ENCODE data around the gene METTL22. TPM values are rescaled to one million over a fixed set of nuclear protein-coding genes. Genes with fewer than 3 reads are reported as not detected.

The METTL22 gene
- total and polyA plus RNA-seq, 8 donors = 8.8 to 186 (median 23.4) TPM

DNA sequence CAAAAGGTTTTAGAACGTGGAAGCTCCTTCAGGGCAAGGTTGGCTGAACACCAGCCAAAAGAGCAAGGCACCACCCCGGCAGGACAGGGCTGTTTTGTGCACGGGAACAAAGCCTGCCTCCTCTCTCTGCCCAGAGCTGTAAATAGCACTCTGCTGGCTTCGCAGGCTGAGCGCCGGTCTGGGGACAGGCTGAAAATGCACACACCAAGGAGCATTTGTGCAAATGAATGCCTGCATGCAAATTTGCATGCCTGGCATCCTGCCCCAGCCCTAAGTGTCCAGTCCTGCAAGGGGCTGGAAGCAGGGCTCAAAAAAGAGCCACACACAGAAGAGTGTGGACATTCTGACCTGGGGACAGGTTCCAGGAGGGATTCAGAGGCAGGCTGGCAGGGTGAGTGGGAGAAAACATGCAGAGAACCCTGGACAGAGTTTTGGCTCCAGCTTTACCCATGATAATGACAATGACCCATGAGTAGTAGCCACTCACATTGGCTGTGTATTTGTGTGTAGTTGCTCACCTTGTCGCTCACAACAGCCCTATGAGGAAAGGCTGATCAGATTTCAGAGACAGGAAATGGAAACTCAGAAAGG, 64.6 kb downstream of the METTL22 start:
- DNase-seq = peak; percentile 31 to 40
- Histone ChIP-seq H3K36me3 (peaks cover 0 to 12% (median 0%) of the 10 kb centered on the region in 4 donors), H3K9me3 (peaks cover 0 to 19% (median 12%) of the 10 kb centered on the region in 4 donors), H3K4me3 (no peak overlapping the region), H3K4me1 (peaks cover 0 to 8% (median 3%) of the 10 kb centered on the region in 4 donors), H3K27me3 (no peaks in the 10 kb centered on the region), H3K27ac (no peak overlapping the region)
- intact Hi-C loops (cut with DNase I; ENCODE audit: low total_unique reads) = no loop called here
- no peak for TF ChIP-seq POLR2AphosphoS5 (IDR thresholded peaks at IDR 0.05)
- no peak for TF ChIP-seq EP300 (IDR thresholded peaks at IDR 0.05)
- TF ChIP-seq POLR2A (IDR thresholded peaks at IDR 0.05) = no peak
- TF ChIP-seq, protein P1, sequence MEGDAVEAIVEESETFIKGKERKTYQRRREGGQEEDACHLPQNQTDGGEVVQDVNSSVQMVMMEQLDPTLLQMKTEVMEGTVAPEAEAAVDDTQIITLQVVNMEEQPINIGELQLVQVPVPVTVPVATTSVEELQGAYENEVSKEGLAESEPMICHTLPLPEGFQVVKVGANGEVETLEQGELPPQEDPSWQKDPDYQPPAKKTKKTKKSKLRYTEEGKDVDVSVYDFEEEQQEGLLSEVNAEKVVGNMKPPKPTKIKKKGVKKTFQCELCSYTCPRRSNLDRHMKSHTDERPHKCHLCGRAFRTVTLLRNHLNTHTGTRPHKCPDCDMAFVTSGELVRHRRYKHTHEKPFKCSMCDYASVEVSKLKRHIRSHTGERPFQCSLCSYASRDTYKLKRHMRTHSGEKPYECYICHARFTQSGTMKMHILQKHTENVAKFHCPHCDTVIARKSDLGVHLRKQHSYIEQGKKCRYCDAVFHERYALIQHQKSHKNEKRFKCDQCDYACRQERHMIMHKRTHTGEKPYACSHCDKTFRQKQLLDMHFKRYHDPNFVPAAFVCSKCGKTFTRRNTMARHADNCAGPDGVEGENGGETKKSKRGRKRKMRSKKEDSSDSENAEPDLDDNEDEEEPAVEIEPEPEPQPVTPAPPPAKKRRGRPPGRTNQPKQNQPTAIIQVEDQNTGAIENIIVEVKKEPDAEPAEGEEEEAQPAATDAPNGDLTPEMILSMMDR (IDR thresholded peaks at IDR 0.05) = no peak
- WGBS, 5 donors = 20 to 29% (median 25%) methylated on average over 7 of the region's 7 CpGs

DNA sequence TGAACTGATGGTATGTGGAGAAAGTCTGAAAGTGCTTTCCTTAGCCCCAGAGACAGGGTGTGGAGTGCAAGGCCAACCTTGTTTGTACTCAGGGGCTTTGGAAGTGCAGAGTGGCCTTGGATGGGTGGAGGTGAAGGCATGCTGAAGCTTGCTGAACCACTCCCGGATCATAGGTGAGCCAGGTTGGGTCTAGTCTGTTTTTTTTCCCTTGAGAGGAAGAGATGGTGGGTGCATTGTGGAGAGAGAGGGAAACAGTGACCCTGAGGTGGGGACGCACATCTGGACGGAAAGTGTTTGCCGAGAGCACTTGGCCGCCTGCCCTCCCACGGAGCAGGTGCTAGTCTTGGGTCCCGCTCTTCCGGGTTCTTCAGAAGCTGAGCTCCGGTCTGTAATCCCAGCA, 65.4 kb downstream of the METTL22 start:
- DNase-seq = no peak
- H3K36me3 ChIP-seq = peaks cover 0 to 12% (median 0%) of the 10 kb centered on the region in 4 donors
- peaks cover 0 to 8% (median 3%) of the 10 kb centered on the region in 4 donors for H3K4me1 ChIP-seq
- intact Hi-C loops (cut with DNase I; ENCODE audit: low total_unique reads) = no loop called here
- peaks cover 0 to 19% (median 12%) of the 10 kb centered on the region in 4 donors for H3K9me3 ChIP-seq
- H3K4me3 ChIP-seq = no peak overlapping the region
- 83 to 95% (median 91%) methylated on average over 9 of the region's 9 CpGs for WGBS, 5 donors
- H3K27ac ChIP-seq = no peak overlapping the region
- no peaks in the 10 kb centered on the region for H3K27me3 ChIP-seq
- no peak for TF ChIP-seq POLR2A (IDR thresholded peaks at IDR 0.05)
- TF ChIP-seq EP300 (IDR thresholded peaks at IDR 0.05) = no peak
- no peak for TF ChIP-seq POLR2AphosphoS5 (IDR thresholded peaks at IDR 0.05)
- TF ChIP-seq, protein P1 (IDR thresholded peaks at IDR 0.05) = no peak

DNA sequence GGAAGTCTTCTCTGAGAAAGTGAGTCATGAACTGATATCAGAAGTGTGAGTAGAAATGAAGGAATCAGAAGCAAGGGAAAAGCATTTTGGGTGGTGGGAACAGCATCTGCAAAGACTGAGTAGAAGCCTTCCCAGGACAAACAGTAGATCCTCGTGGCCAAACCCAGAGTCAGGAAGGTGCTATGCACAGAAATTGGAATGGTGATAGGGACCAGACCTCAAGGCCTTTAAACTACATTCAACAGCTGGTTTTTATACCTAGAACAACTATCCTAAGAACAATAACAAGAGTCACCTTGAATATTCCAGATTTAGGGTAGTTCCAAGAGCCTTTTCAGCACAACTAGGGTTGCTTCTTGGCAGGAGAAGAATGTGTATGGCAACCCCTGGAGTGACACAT, 68.2 kb downstream of the METTL22 start:
- H3K4me1 ChIP-seq = peaks cover 0 to 8% (median 3%) of the 10 kb centered on the region in 4 donors
- WGBS, 5 donors = 57 to 88% (median 67%) methylated on average over 1 of the region's 1 CpG
- H3K27me3 ChIP-seq = no peaks in the 10 kb centered on the region
- intact Hi-C loops (cut with DNase I; ENCODE audit: low total_unique reads) = no loop called here
- no peak for DNase-seq
- TF ChIP-seq, protein P1 (IDR thresholded peaks at IDR 0.05) = no peak
- no peak for TF ChIP-seq POLR2AphosphoS5 (IDR thresholded peaks at IDR 0.05)
- no peak for TF ChIP-seq EP300 (IDR thresholded peaks at IDR 0.05)
- no peak for TF ChIP-seq POLR2A (IDR thresholded peaks at IDR 0.05)
- peaks cover 0 to 12% (median 0%) of the 10 kb centered on the region in 4 donors for H3K36me3 ChIP-seq
- peaks cover 0 to 19% (median 12%) of the 10 kb centered on the region in 4 donors for H3K9me3 ChIP-seq
- H3K27ac ChIP-seq = no peak overlapping the region
- H3K4me3 ChIP-seq = no peak overlapping the region

DNA sequence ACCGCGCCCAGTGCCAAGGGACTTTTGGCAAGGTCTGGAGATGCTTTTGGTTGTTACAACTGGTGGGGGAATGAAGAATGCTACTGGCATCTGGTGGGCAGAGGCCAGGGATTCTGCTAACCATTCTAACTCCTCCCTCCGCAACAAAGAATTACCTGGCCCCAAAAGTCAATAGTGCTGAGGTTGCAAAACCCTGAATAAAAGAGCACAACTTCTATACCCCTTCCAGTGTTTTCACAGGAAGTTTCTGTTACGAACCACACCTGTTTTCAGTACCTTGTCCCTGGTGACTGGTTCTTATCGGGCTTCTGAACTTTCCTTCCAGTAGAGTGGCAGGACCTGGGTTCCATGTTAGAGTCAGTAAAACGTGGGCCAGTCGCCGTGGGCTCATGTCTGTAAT, 70.2 kb downstream of the METTL22 start:
- H3K27me3 ChIP-seq = no peaks in the 10 kb centered on the region
- intact Hi-C loops (cut with DNase I; ENCODE audit: low total_unique reads) = no loop called here
- no peak overlapping the region for H3K27ac ChIP-seq
- WGBS, 5 donors = 66 to 88% (median 75%) methylated on average over 8 of the region's 8 CpGs
- peak in 1 of 2 donors; percentile 49 for DNase-seq
- peaks cover 0 to 19% (median 12%) of the 10 kb centered on the region in 4 donors for H3K9me3 ChIP-seq
- TF ChIP-seq, protein P1 (IDR thresholded peaks at IDR 0.05) = no peak
- TF ChIP-seq POLR2A (IDR thresholded peaks at IDR 0.05) (no peak), POLR2AphosphoS5 (IDR thresholded peaks at IDR 0.05) (no peak), EP300 (IDR thresholded peaks at IDR 0.05) (no peak)
- H3K4me1 ChIP-seq = no peaks in the 10 kb centered on the region
- H3K4me3 ChIP-seq = no peak overlapping the region
- H3K36me3 ChIP-seq = peaks cover 0 to 12% (median 0%) of the 10 kb centered on the region in 4 donors
